Ascending aorta (tissue), 2 donors: ENCODE measurements around the gene EIF3L. TPM values are rescaled to one million over a fixed set of nuclear protein-coding genes. Genes with fewer than 3 reads are reported as not detected.
A peak's percentile ranks its signal among the peaks of the same experiment; 100 is the strongest.

Source experiments
- DNase-seq, 2 donors: peaks; one replicate each; pipeline ENCODE4 v3.0.0-alpha.2; 2019; ENCODE audit warnings: low spot score in 2 of 2
- H3K27ac ChIP-seq, 2 donors: fragments of 200-600 bp; sonication (generic); one replicate each; pipeline ENCODE4 v1.5.1; 2016 to 2017; ENCODE audit warnings: mild to moderate bottlenecking in 1 of 2
- H3K27me3 ChIP-seq: fragments of 200-600 bp; sonication (generic); one replicate; pipeline ENCODE4 v1.5.1; 2017
- H3K36me3 ChIP-seq, 2 donors: fragments of 200-600 bp; sonication (generic); one replicate each; pipeline ENCODE4 v1.5.1; 2016
- H3K4me1 ChIP-seq, 2 donors: fragments of 200-600 bp; sonication (generic); one replicate each; pipeline ENCODE4 v1.5.1; 2016 to 2017; ENCODE audit warnings: mild to moderate bottlenecking in 1 of 2
- H3K4me3 ChIP-seq, 2 donors: fragments of 200-600 bp; sonication (generic); one replicate each; pipeline ENCODE4 v1.5.1; 2016 to 2017; ENCODE audit warnings: mild to moderate bottlenecking in 1 of 2
- H3K9me3 ChIP-seq, 2 donors: fragments of 200-600 bp; sonication (generic); one replicate each; pipeline ENCODE4 v1.5.1; 2016
- CTCF ChIP-seq, 3 experiments: fragments of 200-600 bp in 2 of 3; fragments of 450-650 bp in 1 of 3; sonication (generic) in 2 of 3; IDR thresholded peaks; one replicate each; pipeline ENCODE4 v1.5.1; 2016 to 2019; ENCODE audit warnings: antibody characterized with exemption in 3 of 3, mild to moderate bottlenecking in 1 of 3, moderate library complexity in 1 of 3
- intact Hi-C: fragments of 100-400 bp; cut with DNase I; formaldehyde crosslinking; loops from one replicate; pipeline ENCODE4 v1.15.1; 2023
- total RNA-seq: library from RNA; depleted of rRNA; stranded (reverse); fragments of >200 nt; gene quantifications from one replicate; pipeline ENCODE4 v1.1.0, GENCODE V29; 2016

Gene EIF3L
- total RNA-seq, 1 donor from 2014 or later = 256 TPM

GRCh38 chr22:37891926-37892325, 42.7 kb downstream of the EIF3L start:
- TF ChIP-seq CTCF (IDR thresholded peaks at IDR 0.05) = no peak
- no peaks in the 10 kb centered on the region for H3K27me3 ChIP-seq
- intact Hi-C loops = loop anchor here (5.0 kb wide), 1 partner anchor 40 kb away; no protein-coding TSS in a partner anchor
- H3K27ac ChIP-seq = peak overlapping the region; percentile 48 to 75
- no peaks in the 10 kb centered on the region for H3K9me3 ChIP-seq
- H3K36me3 ChIP-seq = peaks cover 28 to 36% of the 10 kb centered on the region in 2 donors
- DNase-seq = no peak
- H3K4me3 ChIP-seq = no peak overlapping the region
- H3K4me1 ChIP-seq = peaks cover 9 to 23% of the 10 kb centered on the region in 2 donors

GRCh38 chr22:37892566-37893335, 43.5 kb downstream of the EIF3L start:
- peak in 1 of 2 donors; percentile 75 for DNase-seq
- H3K36me3 ChIP-seq = peaks cover 21 to 29% of the 10 kb centered on the region in 2 donors
- H3K9me3 ChIP-seq = no peaks in the 10 kb centered on the region
- peaks cover 9 to 23% of the 10 kb centered on the region in 2 donors for H3K4me1 ChIP-seq
- no peak overlapping the region for H3K4me3 ChIP-seq
- no peak for TF ChIP-seq CTCF (IDR thresholded peaks at IDR 0.05)
- no peaks in the 10 kb centered on the region for H3K27me3 ChIP-seq
- H3K27ac ChIP-seq = peak overlapping the region; percentile 75 to 79
- intact Hi-C loops = loop anchor here (5.0 kb wide), 1 partner anchor 40 kb away; no protein-coding TSS in a partner anchor

- Histone ChIP-seq H3K4me3 (no peak overlapping the region), H3K27ac (peak overlapping the region; percentile 75 to 79), H3K4me1 (peaks cover 9 to 23% of the 10 kb centered on the region in 2 donors), H3K36me3 (peaks cover 13 to 24% of the 10 kb centered on the region in 2 donors), H3K9me3 (no peaks in the 10 kb centered on the region), H3K27me3 (no peaks in the 10 kb centered on the region)
- no peak for TF ChIP-seq CTCF (IDR thresholded peaks at IDR 0.05)
- DNase-seq = no peak
- intact Hi-C loops = loop anchor here (5.0 kb wide), 1 partner anchor 39 kb away; no protein-coding TSS in a partner anchor
Measured at GRCh38 chr22:37893583-37893983, 44.4 kb downstream of the EIF3L start.

GRCh38 chr22:37894939-37895670, 45.9 kb downstream of the EIF3L start:
- DNase-seq = no peak
- Histone ChIP-seq H3K4me3 (no peak overlapping the region), H3K4me1 (peaks cover 9 to 23% of the 10 kb centered on the region in 2 donors), H3K27ac (no peak overlapping the region), H3K36me3 (peaks cover 0 to 9% of the 10 kb centered on the region in 2 donors), H3K9me3 (no peaks in the 10 kb centered on the region), H3K27me3 (no peaks in the 10 kb centered on the region)
- intact Hi-C loops = loop anchor here (5.0 kb wide), 1 partner anchor 37 kb away; no protein-coding TSS in a partner anchor
- no peak for TF ChIP-seq CTCF (IDR thresholded peaks at IDR 0.05)

DNA sequence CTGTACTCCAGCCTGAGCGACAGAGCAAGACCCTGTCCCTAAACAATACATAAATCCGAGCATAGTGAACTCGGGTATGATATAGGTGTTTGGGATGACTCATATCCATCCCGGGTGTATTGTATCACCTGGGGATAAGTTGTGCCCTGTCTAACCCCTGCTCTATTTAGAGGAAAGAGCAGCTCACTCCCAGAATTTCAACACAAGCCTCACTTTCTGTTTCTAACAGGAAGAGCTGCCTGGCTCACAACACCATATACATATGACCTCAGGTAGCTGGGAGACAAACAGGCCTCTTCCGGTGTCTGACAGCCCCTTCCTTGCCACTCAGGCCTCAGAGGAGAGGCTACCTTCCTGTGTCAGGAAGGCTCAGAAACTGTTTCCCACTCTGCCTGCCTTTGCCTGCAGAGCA, 47.0 kb downstream of the EIF3L start:
- H3K4me3 ChIP-seq = no peak overlapping the region
- H3K27ac ChIP-seq = peak overlapping the region in 1 of 2 donors; percentile 8
- peaks cover 5 to 23% of the 10 kb centered on the region in 2 donors for H3K4me1 ChIP-seq
- no peak for DNase-seq
- intact Hi-C loops = no loop called here
- no peak for TF ChIP-seq CTCF (IDR thresholded peaks at IDR 0.05)
- no peaks in the 10 kb centered on the region for H3K36me3 ChIP-seq
- H3K9me3 ChIP-seq = no peaks in the 10 kb centered on the region
- no peaks in the 10 kb centered on the region for H3K27me3 ChIP-seq
